Lower leg skin (tissue), 4 donors: ENCODE data around the gene LNP1. TPM values are rescaled to one million over a fixed set of nuclear protein-coding genes. Genes with fewer than 3 reads are reported as not detected.
"Not testable (repeated sequence)": the region's sequence is repeated elsewhere in the genome, so short reads cannot be mapped to it uniquely, and the experiment has no call there.

ENCODE experiments used
- DNase-seq, 2 donors: peaks; one replicate each; pipeline ENCODE4 v3.0.0-alpha.2; 2019; ENCODE audit warnings: low spot score in 2 of 2
- H3K4me3 ChIP-seq: fragments of 200-600 bp; sonication (generic); 2 replicates; pipeline ENCODE4 v1.5.1; 2017; ENCODE audit warnings: mild to moderate bottlenecking, low read depth; ENCODE audit not compliant: poor library complexity, severe bottlenecking
- POLR2A ChIP-seq, 2 donors: fragments of 450-650 bp; IDR thresholded peaks; one replicate each; pipeline ENCODE4 v1.6.1; 2016 to 2017; ENCODE audit warnings: antibody characterized with exemption in 2 of 2, mild to moderate bottlenecking in 1 of 2, moderate library complexity in 1 of 2
- WGBS, 2 donors: methylation state at CpG; one replicate each; pipeline ENCODE4 v1.1.5; 2018; 5-methylcytosine and 5-hydroxymethylcytosine counted together
- intact Hi-C: fragments of 100-400 bp; cut with DNase I; formaldehyde crosslinking; loops from one replicate; pipeline ENCODE4 v1.15.0; 2023; ENCODE audit warnings: low total_unique reads
- total RNA-seq, 4 donors: library from RNA; depleted of rRNA; stranded (reverse); fragments of >200 nt; gene quantifications; one replicate each; pipeline ENCODE4 v1.1.0, GENCODE V29; 2016
- TF ChIP-seq, protein P1 (sequence below), 3 donors: fragments of 450-650 bp; IDR thresholded peaks; one replicate each; pipeline ENCODE4 v1.5.1; 2016; ENCODE audit warnings: antibody characterized with exemption in 3 of 3, mild to moderate bottlenecking in 3 of 3, moderate library complexity in 2 of 3

The LNP1 gene, protein sequence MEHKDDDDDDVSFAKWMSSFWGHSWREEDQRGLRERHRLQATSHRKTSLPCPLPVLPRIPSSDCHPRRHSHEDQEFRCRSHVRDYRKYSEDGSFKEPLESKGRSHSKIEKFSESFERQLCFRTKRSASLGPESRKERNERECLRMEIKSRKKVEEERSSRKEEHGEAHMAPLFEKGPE
- total RNA-seq = 1 to 10 TPM in 2 of 4 donors, under 1 TPM in 2; 0.19 to 1.7 (median 0.85) TPM

- peak within 1 kb of the TSS; percentile 83 for H3K4me3 ChIP-seq
- peak in 1 of 2 donors; percentile 15 for TF ChIP-seq POLR2A (IDR thresholded peaks at IDR 0.05)
- TF ChIP-seq, protein P1, sequence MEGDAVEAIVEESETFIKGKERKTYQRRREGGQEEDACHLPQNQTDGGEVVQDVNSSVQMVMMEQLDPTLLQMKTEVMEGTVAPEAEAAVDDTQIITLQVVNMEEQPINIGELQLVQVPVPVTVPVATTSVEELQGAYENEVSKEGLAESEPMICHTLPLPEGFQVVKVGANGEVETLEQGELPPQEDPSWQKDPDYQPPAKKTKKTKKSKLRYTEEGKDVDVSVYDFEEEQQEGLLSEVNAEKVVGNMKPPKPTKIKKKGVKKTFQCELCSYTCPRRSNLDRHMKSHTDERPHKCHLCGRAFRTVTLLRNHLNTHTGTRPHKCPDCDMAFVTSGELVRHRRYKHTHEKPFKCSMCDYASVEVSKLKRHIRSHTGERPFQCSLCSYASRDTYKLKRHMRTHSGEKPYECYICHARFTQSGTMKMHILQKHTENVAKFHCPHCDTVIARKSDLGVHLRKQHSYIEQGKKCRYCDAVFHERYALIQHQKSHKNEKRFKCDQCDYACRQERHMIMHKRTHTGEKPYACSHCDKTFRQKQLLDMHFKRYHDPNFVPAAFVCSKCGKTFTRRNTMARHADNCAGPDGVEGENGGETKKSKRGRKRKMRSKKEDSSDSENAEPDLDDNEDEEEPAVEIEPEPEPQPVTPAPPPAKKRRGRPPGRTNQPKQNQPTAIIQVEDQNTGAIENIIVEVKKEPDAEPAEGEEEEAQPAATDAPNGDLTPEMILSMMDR (IDR thresholded peaks at IDR 0.05) = no peak
- 0% methylated on average over 49 to 54 of the region's 64 CpGs for WGBS, 2 donors
- peak; percentile 97 to 99 for DNase-seq
- intact Hi-C loops = no loop called here
Measured at GRCh38 chr3:100400780-100401673, at the start of gene LNP1, which contains the start of gene TOMM70. LNP1 (plus strand) TSS chr3:100401539; CDS start chr3:100429730, 28,191 bp downstream. TOMM70 (minus strand) TSS chr3:100401089; CDS start chr3:100400949, 140 bp downstream.

DNA sequence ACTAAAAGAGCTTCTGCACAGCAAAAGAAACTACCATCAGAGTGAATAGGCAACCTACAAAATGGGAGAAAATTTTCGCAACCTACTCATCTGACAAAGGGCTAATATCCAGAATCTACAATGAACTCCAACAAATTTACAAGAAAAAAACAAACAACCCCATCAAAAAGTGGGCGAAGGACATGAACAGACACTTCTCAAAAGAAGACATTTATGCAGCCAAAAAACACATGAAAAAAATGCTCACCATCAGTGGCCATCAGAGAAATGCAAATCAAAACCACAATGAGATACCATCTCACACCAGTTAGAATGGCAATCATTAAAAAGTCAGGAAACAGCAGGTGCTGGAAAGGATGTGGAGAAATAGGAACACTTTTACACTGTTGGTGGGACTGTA lies 49.6 kb upstream of the LNP1 start:
- intact Hi-C loops, DNase-seq, H3K4me3 ChIP-seq: not testable (repeated sequence)
- WGBS, 2 donors = 97 to 100% methylated on average over 2 of the region's 2 CpGs

- no peak for TF ChIP-seq POLR2A (IDR thresholded peaks at IDR 0.05)
- TF ChIP-seq, protein P1 (IDR thresholded peaks at IDR 0.05) = no peak
- H3K4me3 ChIP-seq = no peak overlapping the region
- intact Hi-C loops = no loop called here
- WGBS, 2 donors = 91 to 92% methylated on average over 10 of the region's 10 CpGs
- no peak for DNase-seq
Measured at GRCh38 chr3:100352296-100353231, 48.8 kb upstream of the LNP1 start.

- 96 to 97% methylated on average over 3 of the region's 3 CpGs for WGBS, 2 donors
- no peak for DNase-seq
- TF ChIP-seq, protein P1 (IDR thresholded peaks at IDR 0.05) = no peak
- TF ChIP-seq POLR2A (IDR thresholded peaks at IDR 0.05) = no peak
- intact Hi-C loops = no loop called here
- no peak overlapping the region for H3K4me3 ChIP-seq
Measured at GRCh38 chr3:100354850-100355249, 46.5 kb upstream of the LNP1 start.

- no peak for DNase-seq
- intact Hi-C loops = no loop called here
- WGBS, 2 donors = 92 to 95% methylated on average over 2 of the region's 2 CpGs
- no peak for TF ChIP-seq POLR2A (IDR thresholded peaks at IDR 0.05)
- TF ChIP-seq, protein P1 (IDR thresholded peaks at IDR 0.05) = no peak
- no peak overlapping the region for H3K4me3 ChIP-seq
Measured at GRCh38 chr3:100358413-100358812, 42.9 kb upstream of the LNP1 start.
